ENCODE results near the gene SLC2A1. TPM values are rescaled to one million over a fixed set of nuclear protein-coding genes. Genes with fewer than 3 reads are reported as not detected.

The SLC2A1 gene
- polyA plus RNA-seq, 1 experiment, result 193 TPM

DNA sequence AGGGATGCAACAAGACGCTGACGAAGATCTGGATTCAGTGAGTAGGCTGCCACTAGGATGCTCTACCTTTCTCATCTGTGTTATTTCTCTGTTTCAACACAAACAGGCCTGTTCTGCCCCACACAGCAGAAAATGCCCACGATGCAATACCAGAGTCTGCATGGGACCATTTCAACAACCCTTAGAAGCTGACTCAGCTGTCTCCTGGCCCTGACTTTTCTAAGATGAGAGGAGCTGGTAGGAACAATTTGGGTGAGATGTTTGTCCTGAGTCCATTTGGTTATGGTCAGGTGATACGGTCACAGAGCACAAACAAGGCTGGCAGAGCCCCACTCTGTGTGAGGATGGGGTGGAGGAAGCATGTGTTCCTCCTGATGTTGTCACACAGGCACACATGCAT is 11.5 kb upstream of the SLC2A1 start:
- Histone ChIP-seq H3K27me3 (ENCODE audit: control insufficient read depth, insufficient read depth, low read length) (no peaks in the 10 kb centered on the region), H3K36me3 (ENCODE audit: control insufficient read depth, insufficient read depth, low read length) (peaks cover 2% of the 10 kb centered on the region; the same call in 1 of the 2 replicates), H3K4me3 (ENCODE audit: low read depth, low read length) (no peak overlapping the region)
- CTCF ChIA-PET, result interaction anchor here (0.6 to 3.4 kb wide), 2 partner anchors 103 to 184 kb away, joined by 3 to 12 read pairs; no protein-coding TSS in a partner anchor
- no peak for DNase-seq (ENCODE audit: low read depth)
- POLR2A ChIA-PET, result no interaction called here
- TF ChIP-seq, protein P1, sequence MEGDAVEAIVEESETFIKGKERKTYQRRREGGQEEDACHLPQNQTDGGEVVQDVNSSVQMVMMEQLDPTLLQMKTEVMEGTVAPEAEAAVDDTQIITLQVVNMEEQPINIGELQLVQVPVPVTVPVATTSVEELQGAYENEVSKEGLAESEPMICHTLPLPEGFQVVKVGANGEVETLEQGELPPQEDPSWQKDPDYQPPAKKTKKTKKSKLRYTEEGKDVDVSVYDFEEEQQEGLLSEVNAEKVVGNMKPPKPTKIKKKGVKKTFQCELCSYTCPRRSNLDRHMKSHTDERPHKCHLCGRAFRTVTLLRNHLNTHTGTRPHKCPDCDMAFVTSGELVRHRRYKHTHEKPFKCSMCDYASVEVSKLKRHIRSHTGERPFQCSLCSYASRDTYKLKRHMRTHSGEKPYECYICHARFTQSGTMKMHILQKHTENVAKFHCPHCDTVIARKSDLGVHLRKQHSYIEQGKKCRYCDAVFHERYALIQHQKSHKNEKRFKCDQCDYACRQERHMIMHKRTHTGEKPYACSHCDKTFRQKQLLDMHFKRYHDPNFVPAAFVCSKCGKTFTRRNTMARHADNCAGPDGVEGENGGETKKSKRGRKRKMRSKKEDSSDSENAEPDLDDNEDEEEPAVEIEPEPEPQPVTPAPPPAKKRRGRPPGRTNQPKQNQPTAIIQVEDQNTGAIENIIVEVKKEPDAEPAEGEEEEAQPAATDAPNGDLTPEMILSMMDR (IDR thresholded peaks at IDR 0.05; ENCODE audit: insufficient read depth, low read depth, low read length), result no peak

DNA sequence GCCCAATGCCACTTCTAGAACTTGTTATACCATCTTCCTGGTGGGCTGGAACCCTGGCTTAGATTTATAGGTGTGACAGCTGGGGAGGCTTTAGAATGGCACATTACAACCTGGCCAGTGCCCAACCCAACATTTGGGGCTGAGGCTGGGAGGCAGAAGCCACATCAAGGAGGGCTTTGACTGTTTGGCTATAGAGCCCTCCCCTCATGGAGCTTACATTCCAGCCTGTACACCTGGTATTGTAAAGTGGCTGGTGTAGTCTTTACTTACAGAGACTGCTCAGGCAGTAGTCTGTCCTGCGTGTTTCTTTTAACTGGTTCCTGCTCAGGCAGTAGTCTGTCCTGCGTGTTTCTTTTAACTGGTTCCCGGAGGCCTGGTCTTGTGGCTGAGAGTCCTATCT is 10.0 kb upstream of the SLC2A1 start:
- Histone ChIP-seq H3K27me3 (ENCODE audit: control insufficient read depth, insufficient read depth, low read length) (no peaks in the 10 kb centered on the region), H3K36me3 (ENCODE audit: control insufficient read depth, insufficient read depth, low read length) (no peaks in the 10 kb centered on the region), H3K4me3 (ENCODE audit: low read depth, low read length) (no peak overlapping the region)
- ChIA-PET POLR2A (no interaction called here), CTCF (interaction anchor here (0.7 kb wide), 1 partner anchor 24 kb away, joined by 3 read pairs; no protein-coding TSS in a partner anchor)
- TF ChIP-seq, protein P1 (IDR thresholded peaks at IDR 0.05; ENCODE audit: insufficient read depth, low read depth, low read length), result no peak
- no peak for DNase-seq (ENCODE audit: low read depth)

DNA sequence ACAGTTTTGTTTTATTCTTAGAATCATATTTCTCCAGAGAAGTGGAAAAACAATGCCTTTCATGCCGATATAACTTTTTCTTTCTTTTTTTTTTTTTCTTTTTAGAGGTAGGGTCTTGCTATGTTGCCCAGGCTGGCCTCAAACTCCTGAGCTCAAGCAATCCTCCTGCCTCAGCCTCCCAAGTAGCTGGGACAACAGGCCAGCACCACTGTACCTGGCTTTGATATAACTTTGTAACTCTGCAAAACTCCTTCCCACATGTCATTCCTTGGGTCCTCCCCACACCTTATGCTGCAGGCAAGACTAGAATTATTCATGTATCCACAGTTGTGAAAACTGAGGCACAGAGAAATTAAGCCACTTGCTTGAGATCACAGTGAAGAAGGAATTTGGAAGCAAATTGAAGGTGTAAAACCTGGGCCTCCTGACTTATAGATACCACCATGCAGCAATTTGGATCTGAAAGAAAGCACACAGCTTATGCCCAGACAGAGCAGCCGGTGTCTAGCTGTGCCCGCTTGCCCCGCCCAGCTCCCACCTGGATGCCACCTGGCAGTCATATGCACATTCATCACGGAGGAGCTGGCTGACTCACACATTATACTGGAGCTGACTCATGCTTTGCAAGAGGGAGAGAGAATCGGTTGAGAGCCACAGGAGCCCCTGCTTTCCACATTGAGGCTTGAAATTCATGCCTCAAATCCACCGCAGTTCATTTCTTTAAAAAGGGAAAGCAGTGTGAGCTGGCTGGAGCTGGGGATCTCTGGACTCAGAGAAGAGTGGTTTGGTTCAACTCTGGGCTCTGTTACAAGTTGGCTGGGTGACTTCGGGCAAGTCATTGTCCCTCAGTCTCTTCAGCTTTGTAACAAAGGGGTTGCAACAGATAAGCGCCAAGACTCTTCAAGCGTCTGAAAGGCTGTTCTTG is 8.3 kb upstream of the SLC2A1 start:
- DNase-seq (ENCODE audit: low read depth), result peak; percentile 87
- POLR2A ChIA-PET, result interaction anchor here (0.6 kb wide), 1 partner anchor 31 kb away, joined by 3 read pairs; no protein-coding TSS in a partner anchor

DNA sequence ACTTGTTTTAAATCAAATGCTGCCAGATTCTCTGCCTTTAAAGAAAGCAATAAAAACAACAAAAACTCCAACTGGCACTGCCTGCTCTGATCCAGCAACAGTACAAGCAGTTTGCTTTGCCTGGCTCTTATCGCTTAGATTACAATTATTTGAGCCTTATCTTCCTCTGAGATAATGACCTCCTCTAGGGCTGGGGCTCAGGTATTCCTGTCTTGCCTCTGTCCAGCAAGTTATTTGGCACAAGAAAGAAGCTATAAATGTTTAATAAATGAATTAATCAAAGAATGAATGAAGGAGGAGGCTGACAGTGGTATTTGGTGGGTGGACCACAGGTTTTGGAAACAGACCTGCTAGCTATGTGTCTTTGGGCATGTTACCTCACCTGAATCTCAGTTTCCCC is 6.7 kb upstream of the SLC2A1 start:
- TF ChIP-seq, protein P1 (IDR thresholded peaks at IDR 0.05; ENCODE audit: insufficient read depth, low read depth, low read length), result no peak
- no peaks in the 10 kb centered on the region for H3K27me3 ChIP-seq (ENCODE audit: control insufficient read depth, insufficient read depth, low read length)
- CTCF ChIA-PET, result no interaction called here
- no peak for DNase-seq (ENCODE audit: low read depth)
- POLR2A ChIA-PET, result no interaction called here
- no peaks in the 10 kb centered on the region for H3K36me3 ChIP-seq (ENCODE audit: control insufficient read depth, insufficient read depth, low read length)
- H3K4me3 ChIP-seq (ENCODE audit: low read depth, low read length), result no peak overlapping the region

More for the DNA sequence above, 8.3 kb upstream of the SLC2A1 start:
- no peaks in the 10 kb centered on the region for H3K27me3 ChIP-seq (ENCODE audit: control insufficient read depth, insufficient read depth, low read length)
- TF ChIP-seq, protein P1 (IDR thresholded peaks at IDR 0.05; ENCODE audit: insufficient read depth, low read depth, low read length), result no peak
- CTCF ChIA-PET, result interaction anchor here (1.0 to 1.6 kb wide), 3 partner anchors 44 to 106 kb away, joined by 3 to 9 read pairs (median 5); no protein-coding TSS in a partner anchor
- no peak overlapping the region for H3K4me3 ChIP-seq (ENCODE audit: low read depth, low read length)
- H3K36me3 ChIP-seq (ENCODE audit: control insufficient read depth, insufficient read depth, low read length), result no peaks in the 10 kb centered on the region
